Colonic mucosa (tissue), 4 donors: ENCODE measurements around the gene IL31. TPM values are rescaled to one million over a fixed set of nuclear protein-coding genes. Genes with fewer than 3 reads are reported as not detected.

Source experiments
- DNase-seq: peaks from one replicate; pipeline ENCODE4 v3.0.0-alpha.2; 2020
- H3K27ac ChIP-seq: fragments of 200-600 bp; one replicate; pipeline ENCODE4 v1.8.0; 2021
- H3K27me3 ChIP-seq: fragments of 200-600 bp; one replicate; pipeline ENCODE4 v1.8.0; 2021
- H3K36me3 ChIP-seq: fragments of 200-600 bp; one replicate; pipeline ENCODE4 v1.8.0; 2021
- H3K4me1 ChIP-seq: fragments of 200-600 bp; one replicate; pipeline ENCODE4 v1.8.0; 2021; ENCODE audit warnings: mild to moderate bottlenecking
- H3K4me3 ChIP-seq: fragments of 200-600 bp; one replicate; pipeline ENCODE4 v1.8.0; 2021
- H3K9ac ChIP-seq, 2 donors: one replicate each; pipeline ENCODE4 v1.7.0; 2013; ENCODE audit warnings: control low read depth in 2 of 2, low read depth in 2 of 2, low read length in 2 of 2
- H3K9me3 ChIP-seq: fragments of 200-600 bp; one replicate; pipeline ENCODE4 v1.8.0; 2021
- CTCF ChIP-seq: fragments of 200-600 bp; IDR thresholded peaks from one replicate; pipeline ENCODE4 v1.8.0; 2022; ENCODE audit warnings: antibody characterized with exemption, mild to moderate bottlenecking
- intact Hi-C: fragments of 100-400 bp; cut with DNase I; formaldehyde crosslinking; loops from one replicate; pipeline ENCODE4 v1.14.1; 2022
- total RNA-seq, 2 donors: library from RNA; stranded (reverse); fragmentation: NEBNext Ultra II Directional in 1 of 2; extraction: Animal tissue kit (Norgen Biotek cat#: 25700) in 1 of 2; gene quantifications; one replicate each; pipeline ENCODE4 v1.2.1, GENCODE V29; 2021
- donor health status: healthy.
- donor health status: DM: no; HTN: no; CAD: no.
- donor health status: DM: no; HTN: no; CAD: no.

The IL31 gene
- total RNA-seq, 2 donors from 2014 or later = not detected

GRCh38 chr12:122126713-122127597, 47.1 kb downstream of the IL31 start:
- no peaks in the 10 kb centered on the region for H3K27me3 ChIP-seq
- H3K9me3 ChIP-seq = no peaks in the 10 kb centered on the region
- peaks cover 29% of the 10 kb centered on the region for H3K36me3 ChIP-seq
- H3K4me3 ChIP-seq = no peak overlapping the region
- no peak overlapping the region for H3K27ac ChIP-seq
- DNase-seq = no peak
- peaks cover 11% of the 10 kb centered on the region for H3K4me1 ChIP-seq
- H3K9ac ChIP-seq = peak overlapping the region in 1 of 2 donors; percentile 62
- intact Hi-C loops = no loop called here
- TF ChIP-seq CTCF = no peak

GRCh38 chr12:122126342-122126635, 47.7 kb downstream of the IL31 start:
- no peaks in the 10 kb centered on the region for H3K27me3 ChIP-seq
- peaks cover 11% of the 10 kb centered on the region for H3K4me1 ChIP-seq
- peak overlapping the region; percentile 32 for H3K27ac ChIP-seq
- H3K9ac ChIP-seq = peak overlapping the region in 1 of 2 donors; percentile 62
- TF ChIP-seq CTCF = no peak
- no peak for DNase-seq
- intact Hi-C loops = no loop called here
- no peaks in the 10 kb centered on the region for H3K9me3 ChIP-seq
- H3K36me3 ChIP-seq = peaks cover 29% of the 10 kb centered on the region
- no peak overlapping the region for H3K4me3 ChIP-seq

- intact Hi-C loops = no loop called here
- H3K9me3 ChIP-seq = no peaks in the 10 kb centered on the region
- no peak for DNase-seq
- no peaks in the 10 kb centered on the region for H3K27me3 ChIP-seq
- peak overlapping the region; percentile 32 for H3K27ac ChIP-seq
- no peak overlapping the region for H3K4me3 ChIP-seq
- TF ChIP-seq CTCF = no peak
- peaks cover 28% of the 10 kb centered on the region for H3K36me3 ChIP-seq
- H3K4me1 ChIP-seq = peaks cover 11% of the 10 kb centered on the region
- H3K9ac ChIP-seq = peak overlapping the region in 1 of 2 donors; percentile 62
These were observed 48.3 kb downstream of the IL31 start for GRCh38 chr12:122125452-122126341.

GRCh38 chr12:122124370-122124769, 49.7 kb downstream of the IL31 start:
- no peak for DNase-seq
- Histone ChIP-seq H3K27me3 (no peaks in the 10 kb centered on the region), H3K9ac (no peak overlapping the region), H3K27ac (no peak overlapping the region), H3K9me3 (no peaks in the 10 kb centered on the region), H3K4me3 (no peak overlapping the region), H3K36me3 (peaks cover 14% of the 10 kb centered on the region), H3K4me1 (peaks cover 11% of the 10 kb centered on the region)
- TF ChIP-seq CTCF = no peak
- intact Hi-C loops = no loop called here

GRCh38 chr12:122123761-122124145, 50.3 kb downstream of the IL31 start:
- Histone ChIP-seq H3K9ac (peak overlapping the region in 1 of 2 donors; percentile 55), H3K27me3 (no peaks in the 10 kb centered on the region), H3K9me3 (no peaks in the 10 kb centered on the region), H3K27ac (no peak overlapping the region), H3K4me1 (peaks cover 11% of the 10 kb centered on the region), H3K36me3 (peaks cover 8% of the 10 kb centered on the region), H3K4me3 (no peak overlapping the region)
- no peak for DNase-seq
- TF ChIP-seq CTCF = no peak
- intact Hi-C loops = loop anchor here (2.0 kb wide), 1 partner anchor 69 kb away; no protein-coding TSS in a partner anchor
